Stimulated activated naive CD4-positive, alpha-beta T cell treated with Interleukin-2 at 50 U/mL for 16 hours (primary cell): Measurements from ENCODE around the gene PFDN1.
"Not testable (repeated sequence)": the region's sequence is repeated elsewhere in the genome, so short reads cannot be mapped to it uniquely, and the experiment has no call there.

Experiments
- DNase-seq: peaks from one replicate; lab custom pipeline; 2025; lab: John Stamatoyannopoulos, UW

Gene PFDN1

DNA sequence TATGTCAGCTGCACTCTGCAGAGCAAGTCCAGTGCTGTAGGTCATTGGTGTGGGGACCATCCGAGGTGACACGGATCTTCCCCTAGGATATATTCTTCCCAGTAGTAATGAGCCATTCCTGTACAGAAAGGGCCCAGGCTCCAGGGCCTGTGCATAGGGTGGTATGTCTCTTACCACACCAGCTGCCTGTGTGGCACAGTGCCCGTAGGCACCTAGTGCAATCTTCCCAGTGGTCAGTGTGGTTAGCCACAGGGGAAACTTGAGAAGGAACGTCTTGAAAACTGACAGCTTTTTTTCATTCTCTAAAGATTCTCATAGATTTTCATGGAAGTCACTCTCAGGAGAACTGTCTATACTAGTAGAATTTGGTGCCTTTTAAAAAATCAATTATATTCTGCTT lies 88.1 kb downstream of the PFDN1 start:
- no peak for DNase-seq

DNA sequence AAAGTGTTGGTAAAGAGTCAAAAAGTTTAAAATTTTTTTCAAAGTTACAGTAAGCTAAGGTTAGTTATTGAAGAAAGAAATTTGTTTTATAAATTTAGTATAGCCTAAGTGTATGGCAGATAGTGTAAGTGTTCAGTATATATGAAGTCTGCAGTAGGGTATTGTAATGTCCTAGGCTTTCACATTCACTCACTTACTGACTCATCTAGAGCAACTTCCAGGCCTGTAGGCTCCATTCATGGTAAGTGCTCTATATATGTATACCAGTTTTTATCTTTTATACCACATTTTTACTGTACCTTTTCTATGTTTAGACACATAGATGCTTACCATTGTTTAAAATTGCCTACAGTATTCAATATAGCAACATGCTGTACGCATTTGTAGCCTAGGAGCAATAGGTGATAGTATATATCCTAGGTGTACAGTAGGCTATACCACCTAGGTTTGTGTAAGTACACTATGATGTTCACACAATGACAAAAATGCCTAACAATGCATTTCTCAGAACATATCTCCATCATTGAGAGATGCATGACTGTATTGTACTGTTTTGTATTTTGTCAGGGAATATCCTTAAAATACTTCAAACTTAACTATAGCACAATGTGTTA lies 89.4 kb downstream of the PFDN1 start:
- DNase-seq, result no peak

DNA sequence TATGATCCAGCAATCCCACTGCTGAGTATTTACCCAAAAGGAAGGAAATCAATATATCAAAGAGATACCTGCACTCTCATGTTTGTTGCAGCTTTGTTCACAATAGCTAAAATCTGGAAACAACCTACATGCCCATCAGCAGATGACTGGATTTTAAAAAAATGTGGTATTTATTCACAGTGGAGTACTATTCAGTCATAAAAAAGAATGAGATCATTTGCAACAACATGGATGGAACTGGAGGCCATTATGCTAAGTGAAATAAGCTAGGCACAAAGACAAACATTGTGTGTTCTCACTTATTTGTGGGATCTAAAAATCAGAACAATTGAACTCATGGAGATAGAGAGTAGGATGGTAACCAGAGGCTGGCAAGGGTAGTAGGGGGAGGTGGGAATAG lies 94.8 kb downstream of the PFDN1 start:
- no peak for DNase-seq

- DNase-seq, result no peak
Observed at GRCh38 chr5:140207250-140207964, 95.5 kb downstream of the PFDN1 start.

DNA sequence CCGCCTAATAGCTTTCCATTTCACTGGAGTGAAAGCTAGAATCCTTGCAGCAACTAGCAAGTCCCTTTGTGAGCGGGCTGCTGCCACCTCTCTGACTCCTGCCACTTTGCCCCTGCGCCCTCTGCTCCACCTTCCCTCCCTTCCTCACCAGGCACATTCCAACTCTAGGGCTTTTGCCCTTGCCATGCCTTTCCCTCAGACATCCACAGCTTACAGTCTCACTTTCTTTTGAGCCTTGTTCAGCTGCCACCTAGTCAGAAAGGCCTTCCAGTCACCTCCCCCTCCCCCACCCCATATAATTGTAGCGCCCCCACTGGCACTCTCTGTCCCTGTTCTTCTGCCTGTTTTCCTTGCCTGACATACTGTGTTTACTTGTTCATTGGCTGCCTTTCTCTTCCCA lies 96.9 kb downstream of the PFDN1 start:
- DNase-seq, result no peak

GRCh38 chr5:140205216-140205615 lies 97.7 kb downstream of the PFDN1 start:
- no peak for DNase-seq

- DNase-seq, result no peak
Observed at GRCh38 chr5:140202610-140203009, 100.3 kb downstream of the PFDN1 start.

DNA sequence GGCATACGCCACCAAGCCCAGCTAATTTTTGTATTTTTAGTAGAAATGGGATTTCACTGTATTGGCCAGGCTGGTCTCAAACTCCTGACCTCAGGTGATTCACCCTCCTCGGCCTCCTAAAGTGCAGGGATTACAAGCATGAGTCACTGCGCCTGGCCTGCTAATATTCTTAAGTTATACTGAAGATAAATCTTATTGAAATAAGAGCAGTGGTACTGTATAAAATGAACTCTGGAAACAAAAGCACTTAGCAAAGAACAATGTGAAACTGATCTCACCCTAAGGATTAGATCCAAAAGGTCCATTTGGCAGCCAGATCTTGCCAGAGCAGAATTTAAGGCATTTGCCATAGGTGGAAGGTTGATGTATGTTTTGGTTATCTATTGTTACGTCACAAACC lies 100.8 kb downstream of the PFDN1 start:
- no peak for DNase-seq

DNA sequence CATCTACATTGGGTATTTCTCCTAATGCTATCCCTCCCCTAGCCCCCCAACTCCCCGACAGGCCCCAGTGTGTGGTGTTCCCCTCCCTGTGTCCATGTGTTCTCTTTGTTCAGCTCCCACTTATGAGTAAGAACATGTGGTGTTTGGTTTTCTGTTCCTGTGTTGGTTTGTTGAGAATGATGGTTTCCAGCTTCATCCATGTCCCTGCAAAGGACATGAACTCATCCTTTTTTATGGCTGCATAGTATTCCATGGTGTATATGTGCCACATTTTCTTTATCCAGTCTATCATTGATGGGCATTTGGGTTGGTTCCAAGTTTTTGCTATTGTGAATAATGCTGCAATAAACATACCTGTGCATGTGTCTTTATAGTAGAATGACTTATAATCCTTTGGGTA lies 104.0 kb downstream of the PFDN1 start:
- not testable (repeated sequence) for DNase-seq

DNA sequence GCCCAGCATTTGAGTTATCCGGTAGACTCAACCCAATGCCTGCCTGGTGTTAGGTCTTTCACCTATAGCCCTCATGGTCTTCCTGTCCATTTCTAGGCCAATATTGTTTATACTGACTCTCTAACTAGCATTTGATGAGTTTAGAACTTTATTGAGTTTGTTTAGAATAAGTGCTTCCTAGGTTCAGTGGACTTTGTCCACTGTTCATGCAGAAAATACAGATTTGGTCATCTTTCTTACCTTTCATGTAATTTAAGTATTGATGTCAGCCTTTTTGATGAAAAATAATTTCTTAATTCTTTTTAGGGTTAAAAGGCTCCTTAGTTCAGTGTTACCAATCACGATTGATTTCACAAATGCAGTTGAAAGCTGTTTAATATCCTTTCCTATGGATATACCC lies 105.9 kb downstream of the PFDN1 start:
- DNase-seq, result no peak

GRCh38 chr5:140196115-140196814 lies 106.6 kb downstream of the PFDN1 start:
- no peak for DNase-seq
